Parietal lobe (tissue), 1 donor: ENCODE data around the gene DUSP3. TPM values are rescaled to one million over a fixed set of nuclear protein-coding genes. Genes with fewer than 3 reads are reported as not detected.

Experiments
- total RNA-seq: library from RNA; depleted of rRNA; stranded (reverse); fragments of >200 nt; gene quantifications from one replicate; pipeline ENCODE4 v1.2.3, GENCODE V29; 2014

Gene DUSP3
- total RNA-seq: 38.2 TPM

DNA sequence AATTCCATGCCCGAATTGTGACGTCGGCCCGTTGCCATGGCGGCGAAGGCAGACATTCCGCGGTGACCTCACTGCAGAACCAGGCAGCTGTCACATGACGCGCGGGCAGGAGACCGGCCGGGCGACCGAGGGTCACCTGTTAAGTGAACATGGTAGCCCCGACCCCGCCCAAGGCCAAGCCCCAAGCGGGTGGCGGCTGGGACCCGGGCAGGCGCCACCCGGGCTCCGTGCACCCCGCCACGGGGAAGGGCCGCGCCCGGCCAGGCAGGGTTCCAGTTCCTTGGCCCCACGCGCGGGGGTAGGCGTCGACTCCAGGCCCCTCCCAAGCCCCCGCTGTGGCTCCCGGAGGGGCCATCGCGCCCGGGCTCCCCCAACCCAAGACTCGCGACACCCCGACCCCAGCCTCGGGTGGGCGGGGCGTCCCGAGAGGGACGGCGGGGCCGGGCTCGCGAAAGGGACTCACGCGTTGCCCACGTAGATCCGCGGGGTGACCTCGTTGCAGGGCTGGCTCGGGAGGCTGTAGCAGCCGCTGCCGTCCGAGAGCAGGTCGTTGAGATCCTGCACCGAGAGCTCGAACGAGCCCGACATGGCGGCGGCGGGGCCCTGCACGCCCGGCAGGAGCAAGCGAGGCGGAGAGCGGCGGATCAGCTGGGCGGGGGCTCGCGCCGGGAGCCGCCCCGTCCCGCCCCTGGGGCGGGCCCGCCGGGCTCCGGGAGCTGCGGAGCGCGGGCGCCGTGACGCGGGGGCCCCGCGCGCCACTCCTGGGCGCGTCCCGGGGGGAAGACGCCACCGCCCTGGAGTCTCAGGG is at the start of gene DUSP3:
Gene DUSP3 (minus strand): TSS at position 641 of the 808 bp plus-strand sequence. CDS start 53 bp downstream, at position 588.

GRCh38 chr17:43780135-43780534 is 1.4 kb upstream of the DUSP3 start, which contains the start of gene CFAP97D1:
CFAP97D1 (plus strand) TSS chr17:43780435; CDS start chr17:43780463, 28 bp downstream.

DNA sequence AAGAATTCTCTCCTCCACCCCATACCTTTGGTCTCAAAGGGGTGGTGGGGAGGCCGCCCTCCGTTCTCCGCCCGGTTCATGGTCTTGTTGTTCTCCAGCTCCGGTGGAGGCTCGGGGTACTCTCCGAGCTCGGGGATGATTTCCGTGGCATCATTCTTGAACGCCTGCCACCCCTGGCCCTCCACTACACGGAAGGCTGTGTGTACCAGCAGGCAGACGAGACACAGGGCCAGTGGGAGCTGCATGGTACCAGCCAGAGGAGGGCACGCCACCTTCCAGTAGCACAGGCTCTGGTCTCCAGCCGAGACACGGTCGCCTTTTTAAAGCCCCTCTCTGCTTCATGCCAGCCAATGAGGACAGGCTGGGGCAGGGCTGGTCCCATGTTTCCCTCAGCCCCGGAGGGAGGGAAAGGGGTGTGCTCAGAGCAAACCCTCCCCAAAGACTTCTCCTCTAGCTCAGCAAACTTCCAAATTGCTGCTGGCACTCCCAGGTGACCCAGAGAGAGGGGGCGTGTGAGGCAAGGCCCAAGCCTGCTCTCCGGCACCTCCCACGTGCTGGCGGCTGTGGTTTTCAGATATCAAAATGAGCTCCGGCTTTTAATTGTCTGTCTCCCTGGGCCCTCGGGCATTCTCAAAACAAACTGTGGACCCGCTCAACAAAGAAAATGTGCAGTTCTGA is 20.1 kb downstream of the DUSP3 start, which contains the start of gene SOST:
Gene SOST (minus strand): TSS at position 295 of the 678 bp plus-strand sequence. CDS start 50 bp downstream, at position 245.

Other genes starting within 250 kb of the DUSP3 start
- 1.6 TPM for gene ETV4, start 232.6 kb downstream of the DUSP3 start, total RNA-seq
- gene MEOX1, start 117.1 kb downstream of the DUSP3 start, total RNA-seq: not detected
- not detected for gene SOST, start 20.2 kb downstream of the DUSP3 start, total RNA-seq
- not detected for gene CFAP97D1, start 1.5 kb upstream of the DUSP3 start, total RNA-seq
- 58.5 TPM for gene MPP3, start 54.2 kb upstream of the DUSP3 start, total RNA-seq
- gene CD300LG, start 68.2 kb upstream of the DUSP3 start, total RNA-seq: not detected
- 17.5 TPM for gene MPP2, start 128.6 kb upstream of the DUSP3 start, total RNA-seq
- gene PPY, start 163.5 kb upstream of the DUSP3 start, total RNA-seq: not detected
- not detected for gene PYY, start 175.0 kb upstream of the DUSP3 start, total RNA-seq
- gene NAGS, start 225.6 kb upstream of the DUSP3 start, total RNA-seq: not detected
- 21.0 TPM for gene TMEM101, start 236.0 kb upstream of the DUSP3 start, total RNA-seq